Adipocyte (in vitro differentiated cells): ENCODE data around the gene RELN.
"Not testable (repeated sequence)": the region's sequence is repeated elsewhere in the genome, so short reads cannot be mapped to it uniquely, and the experiment has no call there.

Source experiments
- DNase-seq: peaks from one replicate; pipeline ENCODE4 v3.0.0-alpha.2; 2015; ENCODE audit warnings: low read depth
- H3K27me3 ChIP-seq: replicated peaks from 2 replicates; pipeline ENCODE4 v1.7.0; 2013; ENCODE audit warnings: mild to moderate bottlenecking, low read length, moderate library complexity; ENCODE audit not compliant: control insufficient read depth, insufficient read depth
- H3K36me3 ChIP-seq: 2 replicates; pipeline ENCODE4 v1.7.0; 2013; ENCODE audit warnings: low read length, mild to moderate bottlenecking, moderate library complexity; ENCODE audit not compliant: control insufficient read depth, insufficient read depth, severe bottlenecking
- H3K4me1 ChIP-seq: 2 replicates; pipeline ENCODE4 v1.7.0; 2013; ENCODE audit warnings: mild to moderate bottlenecking, low read length, moderate library complexity; ENCODE audit not compliant: control insufficient read depth, insufficient read depth
- H3K4me3 ChIP-seq: 2 replicates; pipeline ENCODE4 v1.7.0; 2013; ENCODE audit warnings: mild to moderate bottlenecking, low read length, moderate library complexity
- H3K9ac ChIP-seq: 2 replicates; pipeline ENCODE4 v1.7.0; 2013; ENCODE audit warnings: mild to moderate bottlenecking, low read length, moderate library complexity
- H3K9me3 ChIP-seq: 2 replicates; pipeline ENCODE4 v1.7.0; 2013; ENCODE audit warnings: mild to moderate bottlenecking, low read length, moderate library complexity; ENCODE audit not compliant: control insufficient read depth

Gene RELN

DNA sequence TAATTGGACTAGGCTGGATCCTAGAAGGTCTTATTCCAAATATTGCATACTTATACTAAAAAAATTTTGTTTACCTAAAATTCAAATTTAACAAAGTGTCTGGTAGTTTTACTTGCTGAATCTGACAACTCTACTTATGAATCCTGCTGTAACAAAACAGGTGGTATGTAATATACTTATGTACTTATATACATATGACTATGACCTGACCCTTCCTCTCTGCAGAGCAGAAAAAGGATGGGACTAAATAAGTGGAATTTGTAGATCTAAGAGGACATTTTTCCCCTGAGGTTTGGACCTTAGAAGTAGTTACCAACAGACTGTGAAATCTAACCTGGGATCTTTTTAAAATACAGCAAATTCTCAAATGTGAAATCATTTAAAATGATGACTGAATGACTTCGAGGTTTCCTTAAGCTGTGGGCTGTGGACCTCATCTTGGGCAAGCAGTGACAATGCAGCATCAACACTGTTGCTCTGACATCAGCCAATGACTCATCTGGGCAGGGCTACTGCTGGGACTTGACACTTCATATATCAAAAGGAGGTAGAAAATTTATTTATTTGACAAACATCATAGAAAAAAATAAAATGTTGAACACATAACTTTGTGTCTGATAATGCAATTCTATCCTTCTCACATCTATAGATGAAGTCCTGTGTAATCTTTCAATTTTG is 73.6 kb downstream of the RELN start:
- H3K4me3 ChIP-seq, result no peak overlapping the region
- no peaks in the 10 kb centered on the region for H3K36me3 ChIP-seq
- DNase-seq, result no peak
- H3K9me3 ChIP-seq, result no peaks in the 10 kb centered on the region
- H3K9ac ChIP-seq, result no peak overlapping the region
- H3K4me1 ChIP-seq, result peaks cover 4% of the 10 kb centered on the region
- H3K27me3 ChIP-seq, result no peaks in the 10 kb centered on the region

DNA sequence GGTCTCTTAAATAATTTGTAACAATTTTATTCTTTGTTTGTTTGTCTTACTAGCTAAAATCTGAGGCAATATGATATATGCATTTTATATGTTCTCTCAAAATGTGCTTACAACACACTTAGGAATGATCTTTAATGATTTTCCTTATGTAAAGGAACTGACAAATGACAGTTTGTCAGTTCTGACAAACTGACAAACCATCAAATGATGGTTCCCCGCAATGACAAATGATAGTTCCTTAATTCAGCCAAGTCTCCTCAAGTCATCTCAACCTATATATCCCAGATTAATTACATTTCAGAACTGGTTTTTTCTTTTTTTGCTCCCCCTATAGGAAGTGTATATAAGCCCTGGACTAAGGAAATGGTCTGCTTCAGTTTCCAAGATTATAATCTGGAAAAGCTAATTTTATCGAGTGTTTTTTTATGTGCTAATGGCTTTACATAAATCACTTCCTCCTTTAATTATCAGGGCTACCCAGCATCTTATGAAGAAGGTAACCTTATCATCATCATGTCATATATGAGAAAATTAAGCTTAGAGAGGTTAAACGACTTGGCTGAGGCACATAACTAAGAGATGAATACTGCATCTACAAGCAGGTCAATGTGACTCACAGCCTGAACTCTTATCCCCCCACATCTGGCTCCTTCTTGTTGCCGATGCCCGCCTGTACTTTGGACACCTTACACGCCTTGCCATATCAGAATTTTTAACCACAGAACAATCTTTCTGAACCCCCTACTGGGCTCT is 75.1 kb downstream of the RELN start:
- Histone ChIP-seq H3K36me3 (no peaks in the 10 kb centered on the region), H3K4me1 (peaks cover 4% of the 10 kb centered on the region), H3K9ac (no peak overlapping the region), H3K27me3 (no peaks in the 10 kb centered on the region), H3K4me3 (no peak overlapping the region), H3K9me3 (no peaks in the 10 kb centered on the region)
- no peak for DNase-seq

DNA sequence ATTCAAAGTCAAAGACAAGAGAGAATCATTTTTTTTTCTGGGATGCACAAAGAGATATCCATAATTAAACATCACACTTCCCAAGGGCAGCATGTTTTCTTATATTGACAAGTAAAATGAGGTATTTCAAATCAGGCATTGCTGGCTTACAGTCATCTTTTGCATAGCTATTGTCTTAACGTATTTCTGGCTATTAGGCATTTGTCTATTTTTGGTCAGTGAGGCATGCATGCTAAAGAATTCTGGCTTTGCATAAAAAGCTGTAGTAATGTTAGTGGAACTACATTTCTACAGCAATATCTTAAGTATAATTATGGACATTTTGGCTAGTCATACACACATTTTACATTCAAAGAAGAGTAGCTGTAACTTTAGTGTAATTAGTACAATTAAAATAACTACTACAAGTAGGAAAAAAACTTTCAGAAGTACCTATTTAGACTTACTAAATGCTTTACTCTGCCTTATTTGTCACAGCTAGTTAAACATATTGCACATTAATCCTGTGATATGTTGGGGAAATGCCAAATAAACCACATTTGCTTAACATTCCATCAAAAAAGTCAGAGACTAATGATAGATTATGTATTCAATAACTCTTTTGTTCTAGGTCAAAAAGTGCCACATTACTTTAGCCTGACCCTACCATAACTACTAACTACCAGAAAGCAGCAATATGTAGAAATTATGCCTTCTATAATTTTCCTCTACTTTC is 76.4 kb downstream of the RELN start:
- Histone ChIP-seq H3K4me1 (peaks cover 4% of the 10 kb centered on the region), H3K4me3 (no peak overlapping the region)

DNA sequence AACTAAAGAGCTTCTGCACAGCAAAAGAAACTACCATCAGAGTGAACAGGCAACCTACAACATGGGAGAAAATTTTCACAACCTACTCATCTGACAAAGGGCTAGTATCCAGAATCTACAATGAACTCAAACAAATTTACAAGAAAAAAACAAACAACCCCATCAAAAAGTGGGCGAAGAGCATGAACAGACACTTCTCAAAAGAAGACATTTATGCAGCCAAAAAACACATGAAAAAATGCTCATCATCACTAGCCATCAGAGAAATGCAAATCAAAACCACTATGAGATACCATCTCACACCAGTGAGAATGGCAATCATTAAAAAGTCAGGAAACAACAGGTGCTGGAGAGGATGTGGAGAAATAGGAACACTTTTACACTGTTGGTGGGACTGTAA is 78.4 kb downstream of the RELN start:
- DNase-seq, H3K9ac ChIP-seq, H3K36me3 ChIP-seq, H3K4me3 ChIP-seq, H3K27me3 ChIP-seq, H3K9me3 ChIP-seq, H3K4me1 ChIP-seq: not testable (repeated sequence)

More for the DNA sequence above, 76.4 kb downstream of the RELN start:
- DNase-seq, result no peak
- H3K9ac ChIP-seq, result no peak overlapping the region
- no peaks in the 10 kb centered on the region for H3K9me3 ChIP-seq
- H3K27me3 ChIP-seq, result no peaks in the 10 kb centered on the region
- no peaks in the 10 kb centered on the region for H3K36me3 ChIP-seq

DNA sequence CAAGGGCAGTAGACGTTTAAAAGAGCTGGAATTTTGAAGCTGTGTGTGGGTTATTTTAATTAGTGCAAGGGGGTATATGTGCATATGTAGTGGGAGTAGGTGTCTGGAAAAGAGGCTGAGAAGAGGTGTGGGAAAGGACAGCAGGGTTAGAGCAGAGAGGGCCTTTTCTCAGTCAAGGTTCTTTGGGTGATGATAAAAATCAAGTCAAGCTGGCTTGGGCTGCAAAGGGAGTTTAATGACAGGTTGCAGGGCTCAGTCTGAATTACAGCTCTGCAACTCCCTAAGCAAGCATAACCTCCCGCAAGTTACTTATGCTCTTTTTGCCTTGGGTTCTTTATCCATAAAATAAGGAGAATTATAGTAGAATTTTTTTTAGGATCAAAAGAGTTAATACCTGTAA is 83.5 kb downstream of the RELN start:
- no peak overlapping the region for H3K4me3 ChIP-seq
- no peaks in the 10 kb centered on the region for H3K27me3 ChIP-seq
- no peaks in the 10 kb centered on the region for H3K36me3 ChIP-seq
- H3K9ac ChIP-seq, result no peak overlapping the region
- no peaks in the 10 kb centered on the region for H3K9me3 ChIP-seq
- H3K4me1 ChIP-seq, result no peaks in the 10 kb centered on the region
- DNase-seq, result no peak

DNA sequence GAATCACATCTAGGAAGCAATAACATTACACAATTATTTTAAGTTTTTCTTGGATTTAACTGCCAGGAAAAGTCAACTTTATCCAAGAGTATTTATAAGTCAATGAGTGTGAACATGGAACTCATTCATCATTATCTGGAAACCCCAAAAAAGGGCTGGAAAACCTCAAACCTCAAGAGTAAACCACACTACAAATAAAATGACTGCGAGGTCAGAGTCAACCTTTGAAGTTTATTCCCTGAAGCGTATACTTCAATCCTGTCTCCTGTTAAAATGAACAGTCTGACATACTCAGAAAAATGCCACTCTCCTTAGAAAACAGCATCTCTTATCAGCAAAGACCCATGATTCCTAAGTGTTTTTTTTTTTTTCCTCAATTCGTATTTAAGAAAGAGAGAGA is 86.5 kb downstream of the RELN start:
- H3K4me1 ChIP-seq, result no peaks in the 10 kb centered on the region
- H3K9ac ChIP-seq, result no peak overlapping the region
- H3K36me3 ChIP-seq, result no peaks in the 10 kb centered on the region
- H3K4me3 ChIP-seq, result no peak overlapping the region
- H3K9me3 ChIP-seq, result no peaks in the 10 kb centered on the region
- no peak for DNase-seq
- no peaks in the 10 kb centered on the region for H3K27me3 ChIP-seq

DNA sequence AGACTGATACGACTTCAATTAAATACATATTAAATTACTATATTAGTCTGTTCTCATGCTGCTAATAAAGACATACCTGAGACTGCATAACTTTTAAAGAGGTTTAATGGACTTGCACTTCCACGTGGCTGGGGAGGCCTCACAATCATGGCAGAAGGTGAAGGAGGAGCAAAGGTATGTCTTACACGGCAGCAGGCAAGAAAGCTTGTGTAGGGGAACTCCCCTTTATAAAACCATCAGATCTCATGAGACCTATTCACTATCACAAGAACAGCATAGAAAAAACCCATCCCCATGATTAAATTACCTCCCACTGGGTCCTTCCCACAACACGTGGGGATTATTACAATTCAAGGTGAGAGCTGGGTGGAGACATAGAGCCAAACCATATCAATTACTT is 92.6 kb downstream of the RELN start:
- not testable (repeated sequence) for H3K9me3 ChIP-seq, H3K4me3 ChIP-seq, H3K36me3 ChIP-seq, DNase-seq, H3K9ac ChIP-seq, H3K27me3 ChIP-seq, H3K4me1 ChIP-seq

DNA sequence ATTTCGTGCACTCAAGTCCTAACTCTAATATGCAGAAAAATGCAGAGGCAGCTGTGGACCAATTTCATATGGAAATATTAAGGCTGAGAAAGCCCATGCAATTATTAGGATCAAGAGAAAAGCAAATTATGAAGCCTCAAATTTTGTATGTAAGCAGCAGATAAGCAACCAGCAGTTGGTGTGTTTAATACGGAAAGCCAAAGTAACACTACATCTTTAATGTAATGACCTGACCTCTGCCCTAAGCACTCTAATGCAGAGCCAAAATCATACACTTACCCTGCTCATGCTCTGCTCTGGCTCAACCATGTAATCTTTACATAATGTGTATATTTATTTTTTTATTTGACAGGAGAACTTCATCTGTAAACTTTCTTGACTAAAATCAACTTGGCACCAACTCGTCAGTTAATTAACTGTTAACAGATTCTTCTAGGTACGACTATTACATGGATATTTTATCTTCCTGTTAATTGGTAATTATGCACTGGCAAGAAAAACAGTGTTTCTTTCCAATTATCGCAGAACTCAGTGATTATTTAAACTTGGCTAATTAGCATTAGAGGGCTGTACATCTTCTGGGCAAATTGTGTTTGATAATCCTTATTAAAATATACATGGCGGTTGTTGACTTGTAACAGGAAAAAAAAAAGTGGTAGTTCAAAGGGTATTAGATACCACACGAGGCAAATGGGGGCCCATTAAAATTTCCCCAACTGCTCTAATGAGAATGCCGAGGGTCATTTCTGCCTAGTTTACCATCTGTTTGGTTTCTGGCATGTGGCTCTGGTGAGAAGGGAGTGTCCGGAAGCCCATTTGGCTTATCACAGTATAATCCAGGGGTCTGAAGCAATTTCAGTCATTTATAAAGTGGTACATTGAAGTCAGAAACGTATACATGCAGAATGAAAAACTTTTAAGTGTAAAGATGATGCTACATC is 94.5 kb downstream of the RELN start:
- H3K4me1 ChIP-seq, result no peaks in the 10 kb centered on the region
- H3K36me3 ChIP-seq, result no peaks in the 10 kb centered on the region
- no peaks in the 10 kb centered on the region for H3K9me3 ChIP-seq
- H3K4me3 ChIP-seq, result no peak overlapping the region
- no peaks in the 10 kb centered on the region for H3K27me3 ChIP-seq
- H3K9ac ChIP-seq, result no peak overlapping the region
- DNase-seq, result no peak

DNA sequence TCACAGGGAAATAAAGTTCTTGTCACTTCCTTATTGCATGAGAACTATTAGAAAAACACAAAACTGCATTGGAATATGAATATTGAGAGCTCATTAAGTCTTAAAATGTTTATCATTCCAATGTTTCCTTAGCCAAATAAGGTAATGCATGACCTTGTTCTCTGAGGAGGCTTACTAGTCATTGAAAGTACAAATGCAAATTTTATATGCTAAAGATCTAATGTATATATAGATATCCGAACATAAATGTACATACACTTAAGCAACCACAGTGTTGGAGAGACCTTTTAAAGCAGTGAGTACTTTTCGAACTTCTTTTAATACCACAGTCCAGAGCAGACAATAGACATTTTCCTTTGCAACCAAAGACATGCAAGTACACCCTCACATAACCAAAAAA is 96.1 kb downstream of the RELN start:
- H3K4me3 ChIP-seq, result no peak overlapping the region

DNA sequence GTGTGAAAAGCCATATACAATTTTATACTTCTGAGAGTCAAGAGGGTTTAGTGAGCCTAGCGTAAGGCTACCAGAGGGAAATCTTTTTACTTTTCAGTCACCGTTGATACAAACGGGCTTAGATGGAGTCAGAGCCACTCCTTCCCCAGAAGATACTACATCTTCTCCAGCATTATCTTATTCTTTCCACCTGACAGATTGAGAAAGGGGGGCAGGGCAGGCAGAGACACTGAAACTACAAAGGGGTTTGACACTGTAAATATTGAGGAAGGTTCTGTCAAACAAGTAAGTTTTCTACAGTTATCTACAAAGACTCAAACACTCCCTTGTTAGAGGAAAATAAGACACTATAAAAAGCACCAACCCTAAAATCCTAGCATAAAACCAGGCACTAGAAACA is 100.0 kb downstream of the RELN start:
- no peak for DNase-seq
- Histone ChIP-seq H3K4me3 (no peak overlapping the region), H3K4me1 (no peaks in the 10 kb centered on the region), H3K9me3 (no peaks in the 10 kb centered on the region), H3K36me3 (no peaks in the 10 kb centered on the region), H3K27me3 (no peaks in the 10 kb centered on the region), H3K9ac (no peak overlapping the region)

More for the DNA sequence above, 96.1 kb downstream of the RELN start:
- H3K36me3 ChIP-seq, result no peaks in the 10 kb centered on the region
- DNase-seq, result no peak
- no peaks in the 10 kb centered on the region for H3K27me3 ChIP-seq
- H3K9ac ChIP-seq, result no peak overlapping the region
- no peaks in the 10 kb centered on the region for H3K4me1 ChIP-seq
- no peaks in the 10 kb centered on the region for H3K9me3 ChIP-seq
